CD8-positive, alpha-beta memory T cell (primary cell): ENCODE data around the gene PPP2R5D. TPM values are rescaled to one million over a fixed set of nuclear protein-coding genes. Genes with fewer than 3 reads are reported as not detected.
"Not testable (repeated sequence)": the region's sequence is repeated elsewhere in the genome, so short reads cannot be mapped to it uniquely, and the experiment has no call there.

Experiments used
- CTCF ChIA-PET: fragments of 350-600 bp; sonication (Branson Sonifier 250); formaldehyde crosslinking; loops from one replicate; lab custom pipeline; 2021; ENCODE audit warnings: antibody characterized with exemption; lab: Charles Lee
- POLR2A ChIA-PET: fragments of 350-600 bp; sonication (Branson Sonifier 250); formaldehyde crosslinking; loops from one replicate; lab custom pipeline; 2021; ENCODE audit warnings: antibody characterized with exemption; lab: Charles Lee
- DNase-seq, 5 donors: peaks; one replicate each; pipeline versions ENCODE4 v3.0.0 to v3.0.0-alpha.2; 2020 to 2022; ENCODE audit warnings: mixed read lengths in 1 of 5
- H3K27ac ChIP-seq: one replicate; pipeline ENCODE4 v1.7.0; 2013; ENCODE audit warnings: low read depth, mild to moderate bottlenecking, low read length, moderate library complexity
- H3K27me3 ChIP-seq: 2 replicates; pipeline ENCODE4 v1.7.0; 2013; ENCODE audit warnings: low read length, mild to moderate bottlenecking; ENCODE audit not compliant: insufficient read depth, poor library complexity, severe bottlenecking
- H3K36me3 ChIP-seq: 2 replicates; pipeline ENCODE4 v1.7.0; 2013; ENCODE audit warnings: mild to moderate bottlenecking, low read length, moderate library complexity; ENCODE audit not compliant: insufficient read depth
- H3K4me1 ChIP-seq: 2 replicates; pipeline ENCODE4 v1.7.0; 2013; ENCODE audit warnings: mild to moderate bottlenecking, low read length, moderate library complexity; ENCODE audit not compliant: insufficient read depth
- H3K4me3 ChIP-seq: 2 replicates; pipeline ENCODE4 v1.7.0; 2013; ENCODE audit warnings: mild to moderate bottlenecking, low read length
- H3K9me3 ChIP-seq: 2 replicates; pipeline ENCODE4 v1.7.0; 2013; ENCODE audit warnings: mild to moderate bottlenecking, low read length
- H3K27ac Mint-ChIP-seq, 8 donors: one replicate each; pipeline ENCODE4 v1.8.0; 2020 to 2021; ENCODE audit warnings: mixed read lengths in 8 of 8, mild to moderate bottlenecking in 6 of 8, inconsistent platforms in 3 of 8, moderate library complexity in 3 of 8
- H3K27me3 Mint-ChIP-seq, 2 donors: one replicate each; pipeline ENCODE4 v1.8.0; 2020 to 2021; ENCODE audit warnings: mixed read lengths in 2 of 2, mild to moderate bottlenecking in 1 of 2, moderate library complexity in 1 of 2
- H3K36me3 Mint-ChIP-seq, 3 donors: one replicate each; pipeline ENCODE4 v1.8.0; 2020 to 2021; ENCODE audit warnings: mixed read lengths in 3 of 3, inconsistent platforms in 1 of 3, mild to moderate bottlenecking in 1 of 3
- H3K4me1 Mint-ChIP-seq, 3 donors: one replicate each; pipeline ENCODE4 v1.8.0; 2020 to 2021; ENCODE audit warnings: mixed read lengths in 3 of 3, inconsistent platforms in 1 of 3, mild to moderate bottlenecking in 1 of 3
- H3K4me3 Mint-ChIP-seq, 7 donors: one replicate each; pipeline ENCODE4 v1.8.0; 2020 to 2021; ENCODE audit warnings: mixed read lengths in 7 of 7, mild to moderate bottlenecking in 6 of 7, moderate library complexity in 4 of 7, inconsistent platforms in 2 of 7
- H3K9me3 Mint-ChIP-seq, 5 donors: one replicate each; pipeline ENCODE4 v1.8.0; 2020 to 2022; ENCODE audit warnings: mixed read lengths in 5 of 5, mild to moderate bottlenecking in 3 of 5, moderate library complexity in 2 of 5, inconsistent platforms in 1 of 5
- polyA plus RNA-seq: library from polyadenylated mRNA; unstranded; fragments of 300-500 nt; fragmentation: Illumina TruSeq; gene quantifications from one replicate; pipeline ENCODE4 v1.2.3, GENCODE V29; 2021
- total RNA-seq, 2 experiments: library from RNA; stranded (reverse); gene quantifications; one replicate each; pipeline ENCODE4 v1.2.3, GENCODE V29; 2021

The PPP2R5D gene
- total and polyA plus RNA-seq, 3 experiments from 2014 or later: 32.5 to 52.4 (median 52.2) TPM

DNA sequence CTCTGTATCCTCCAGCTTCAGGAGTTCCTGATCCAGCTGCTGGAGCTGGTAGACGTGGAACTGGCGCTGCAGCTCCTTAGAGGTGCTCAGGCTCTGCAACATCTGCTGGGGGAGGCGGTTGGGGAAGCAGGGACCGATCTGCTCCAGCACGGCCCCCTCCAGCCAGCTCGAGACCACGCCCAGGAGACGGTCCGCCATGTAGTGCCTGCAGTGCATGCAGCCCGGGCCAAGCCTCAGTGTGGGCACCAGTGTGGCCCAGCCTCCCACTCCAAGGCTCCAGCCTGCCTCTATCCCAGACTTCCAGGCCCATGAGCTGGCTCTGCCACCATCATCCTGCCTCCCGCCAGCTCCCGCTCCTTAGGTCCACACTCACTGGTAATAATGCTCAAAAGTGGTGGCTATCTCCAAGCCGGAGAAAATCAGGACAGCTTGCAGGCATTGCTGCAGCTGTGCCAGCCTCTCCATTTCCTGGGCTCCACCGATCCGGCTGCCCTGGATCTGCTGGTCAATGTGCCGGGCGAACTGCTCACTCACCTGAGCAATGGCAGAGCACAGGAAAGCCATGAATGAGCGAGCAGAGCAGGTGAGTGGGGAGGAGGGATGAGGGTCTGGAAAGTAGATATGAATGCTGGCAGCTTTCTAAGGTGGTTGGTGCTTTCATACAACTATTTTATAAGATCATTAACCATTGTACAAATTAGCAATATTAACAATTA is 56.3 kb downstream of the PPP2R5D start:
- Histone ChIP-seq H3K4me3 (no peak overlapping the region), H3K27ac (no peak overlapping the region), H3K4me1 (no peaks in the 10 kb centered on the region), H3K36me3 (no peaks in the 10 kb centered on the region), H3K27me3 (no peaks in the 10 kb centered on the region), H3K9me3 (no peaks in the 10 kb centered on the region)
- Mint-ChIP-seq H3K36me3 (peaks cover 0 to 79% (median 7%) of the 10 kb centered on the region in 3 donors), H3K27ac (peak overlapping the region in 2 of 8 donors; percentile 14 to 28), H3K4me1 (no peaks in the 10 kb centered on the region), H3K9me3 (no peaks in the 10 kb centered on the region), H3K27me3 (no peaks in the 10 kb centered on the region), H3K4me3 (no peak overlapping the region)
- ChIA-PET POLR2A (interaction anchor here (1.0 kb wide), 1 partner anchor 112 kb away, joined by 3 read pairs; no protein-coding TSS in a partner anchor), CTCF (interaction anchor here (1.1 kb wide), 1 partner anchor 103 kb away, joined by 3 read pairs; no protein-coding TSS in a partner anchor)
- DNase-seq: no peak

DNA sequence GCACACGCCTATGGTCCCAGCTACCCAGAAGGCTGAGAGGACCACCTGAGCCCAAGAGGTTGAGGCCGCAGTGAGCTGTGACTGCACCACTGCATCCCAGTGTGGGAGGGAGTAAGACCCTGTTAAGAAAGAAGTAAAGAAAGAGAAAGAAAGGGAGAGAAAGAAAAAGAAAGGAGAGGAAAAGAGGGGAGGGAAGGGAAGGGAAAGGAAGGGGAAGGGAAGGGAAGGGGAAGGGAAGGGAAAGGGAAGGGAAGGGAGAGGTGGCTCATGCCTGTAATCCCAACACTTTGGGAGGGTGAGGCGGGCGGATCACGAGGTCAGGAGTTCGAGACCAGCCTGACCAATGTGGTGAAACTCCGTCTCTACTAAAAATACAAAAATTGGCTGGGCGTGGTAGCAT is 57.1 kb downstream of the PPP2R5D start:
- H3K9me3 ChIP-seq, H3K4me3 Mint-ChIP-seq, H3K27ac ChIP-seq, H3K27me3 ChIP-seq, H3K9me3 Mint-ChIP-seq, H3K4me3 ChIP-seq, POLR2A ChIA-PET, H3K4me1 ChIP-seq, DNase-seq, H3K4me1 Mint-ChIP-seq, H3K27me3 Mint-ChIP-seq, H3K36me3 ChIP-seq: not testable (repeated sequence)
- CTCF ChIA-PET: interaction anchor here (0.6 kb wide), 1 partner anchor 551 kb away, joined by 3 read pairs; no protein-coding TSS in a partner anchor
- peaks cover 0 to 81% (median 4%) of the 10 kb centered on the region in 3 donors for H3K36me3 Mint-ChIP-seq
- H3K27ac Mint-ChIP-seq: peak overlapping the region in 1 of 8 donors; percentile 68

DNA sequence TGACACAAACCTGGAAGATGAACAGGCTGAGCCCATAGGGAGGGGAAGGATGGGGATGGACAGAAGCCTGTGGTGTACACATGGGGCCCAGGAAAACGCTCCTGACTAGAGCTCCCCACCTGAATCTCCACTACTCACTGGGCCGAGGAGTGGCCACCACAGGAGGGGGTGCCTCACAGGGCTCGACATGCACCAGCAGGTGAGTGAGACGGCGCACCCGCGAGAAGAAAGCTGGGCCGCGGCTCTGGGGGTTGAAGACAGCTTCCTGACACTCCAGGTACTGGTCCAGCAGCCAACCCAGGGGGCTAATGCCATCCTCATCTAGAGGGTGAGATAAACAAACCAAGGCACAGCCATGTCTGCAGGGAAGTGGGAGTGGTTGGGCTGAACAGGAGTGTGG is 58.9 kb downstream of the PPP2R5D start:
- ChIA-PET POLR2A (no interaction called here), CTCF (no interaction called here)
- Histone ChIP-seq H3K27ac (no peak overlapping the region), H3K4me3 (no peak overlapping the region), H3K9me3 (no peaks in the 10 kb centered on the region), H3K36me3 (no peaks in the 10 kb centered on the region), H3K27me3 (no peaks in the 10 kb centered on the region), H3K4me1 (no peaks in the 10 kb centered on the region)
- Mint-ChIP-seq H3K36me3 (peaks cover 0 to 76% (median 4%) of the 10 kb centered on the region in 3 donors), H3K27ac (peak overlapping the region in 1 of 8 donors; percentile 48), H3K27me3 (no peaks in the 10 kb centered on the region), H3K4me3 (no peak overlapping the region), H3K9me3 (no peaks in the 10 kb centered on the region), H3K4me1 (no peaks in the 10 kb centered on the region)
- no peak for DNase-seq

DNA sequence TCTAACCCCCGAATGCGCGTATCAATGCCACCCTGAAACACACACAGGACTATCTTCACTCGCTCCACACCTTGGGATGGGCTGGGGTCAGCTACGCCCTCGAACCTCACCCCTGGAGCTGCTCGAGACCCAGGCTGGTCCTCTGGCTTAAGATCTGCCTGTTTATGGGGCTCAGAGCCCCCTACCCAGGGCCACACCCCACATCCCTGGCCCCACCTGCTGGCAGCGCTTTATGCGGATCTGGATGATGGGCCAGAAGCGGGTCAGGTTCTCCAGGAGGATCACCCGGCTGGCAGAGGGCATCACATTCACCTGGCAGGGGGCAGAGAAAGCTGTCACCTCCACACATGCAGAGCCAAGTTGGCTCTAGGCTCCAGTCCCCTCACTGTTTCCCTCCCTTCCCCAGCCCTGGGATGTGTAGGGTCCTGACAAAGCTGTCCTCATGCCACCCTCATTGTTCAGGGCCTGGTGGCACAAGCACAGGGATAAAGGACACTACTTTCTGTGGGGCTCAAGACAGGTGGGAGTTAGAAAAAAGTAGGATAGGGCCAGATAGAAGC is 61.1 kb downstream of the PPP2R5D start:
- Mint-ChIP-seq H3K27me3 (no peaks in the 10 kb centered on the region), H3K4me1 (peaks cover 0 to 4% (median 2%) of the 10 kb centered on the region in 3 donors), H3K36me3 (peaks cover 4 to 73% (median 6%) of the 10 kb centered on the region in 3 donors), H3K9me3 (no peaks in the 10 kb centered on the region), H3K27ac (peak overlapping the region in 3 of 8 donors; percentile 37 to 93 (median 47)), H3K4me3 (no peak overlapping the region)
- CTCF ChIA-PET: no interaction called here
- POLR2A ChIA-PET: interaction anchor here (0.6 kb wide), 1 partner anchor 345 kb away, joined by 5 read pairs; no protein-coding TSS in a partner anchor
- no peaks in the 10 kb centered on the region for H3K4me1 ChIP-seq
- peaks cover 11% of the 10 kb centered on the region for H3K36me3 ChIP-seq
- no peak for DNase-seq
- no peak overlapping the region for H3K27ac ChIP-seq
- H3K4me3 ChIP-seq: no peak overlapping the region
- no peaks in the 10 kb centered on the region for H3K9me3 ChIP-seq
- H3K27me3 ChIP-seq: no peaks in the 10 kb centered on the region

DNA sequence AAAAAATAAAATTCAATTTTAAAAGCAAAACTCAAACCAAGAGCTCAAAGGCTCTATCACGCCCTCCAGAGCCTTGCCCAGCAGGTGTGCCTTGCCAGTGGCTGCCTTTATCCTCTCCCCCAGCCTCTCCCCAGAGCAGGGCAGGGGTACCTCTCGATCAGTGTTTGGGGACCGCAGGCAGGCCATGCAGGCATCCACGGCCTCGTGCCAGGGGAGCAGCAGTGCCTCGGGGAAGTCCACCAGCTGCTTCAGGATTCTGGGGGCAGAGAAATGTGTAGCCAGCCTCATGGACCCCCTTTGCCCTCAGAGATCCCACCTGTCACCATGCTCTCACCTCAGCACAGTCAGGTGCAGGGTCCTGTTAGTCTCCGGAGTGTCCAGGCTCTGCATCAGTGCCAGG is 63.6 kb downstream of the PPP2R5D start:
- H3K27ac Mint-ChIP-seq: no peak overlapping the region
- no peaks in the 10 kb centered on the region for H3K9me3 Mint-ChIP-seq
- CTCF ChIA-PET: no interaction called here
- peaks cover 0 to 2% of the 10 kb centered on the region in 2 donors for H3K27me3 Mint-ChIP-seq
- DNase-seq: no peak
- Histone ChIP-seq H3K9me3 (no peaks in the 10 kb centered on the region), H3K27ac (no peak overlapping the region), H3K4me1 (peaks cover 7% of the 10 kb centered on the region), H3K4me3 (no peak overlapping the region), H3K36me3 (peaks cover 11% of the 10 kb centered on the region), H3K27me3 (no peaks in the 10 kb centered on the region)
- H3K4me3 Mint-ChIP-seq: peak overlapping the region in 1 of 7 donors; percentile 65
- POLR2A ChIA-PET: no interaction called here
- peaks cover 18 to 25% (median 24%) of the 10 kb centered on the region in 3 donors for H3K4me1 Mint-ChIP-seq
- H3K36me3 Mint-ChIP-seq: peaks cover 2 to 65% (median 6%) of the 10 kb centered on the region in 3 donors

DNA sequence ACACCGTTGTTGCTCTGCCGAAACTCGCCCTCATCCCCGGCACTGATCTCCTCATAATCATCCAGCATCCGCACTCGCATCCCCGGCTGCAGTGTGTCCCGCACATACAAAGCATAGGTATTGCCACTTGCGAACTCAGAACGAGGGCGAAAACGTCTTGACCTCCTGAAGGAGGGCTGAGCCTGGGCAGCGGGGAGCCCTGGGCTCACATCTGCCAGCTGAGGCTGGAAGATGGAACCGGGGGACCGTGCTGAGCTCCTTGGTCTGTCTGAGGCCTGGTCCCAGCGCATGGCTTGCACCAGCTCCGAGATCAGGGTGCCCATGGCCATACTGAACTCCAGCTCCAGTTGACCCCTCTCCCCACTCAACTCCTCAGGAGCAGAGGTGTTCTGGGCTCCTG is 66.6 kb downstream of the PPP2R5D start:
- peaks cover 18% of the 10 kb centered on the region for H3K4me1 ChIP-seq
- H3K4me3 Mint-ChIP-seq: peak overlapping the region in 1 of 7 donors; percentile 68
- peaks cover 28 to 42% (median 42%) of the 10 kb centered on the region in 3 donors for H3K4me1 Mint-ChIP-seq
- peaks cover 6 to 58% (median 6%) of the 10 kb centered on the region in 3 donors for H3K36me3 Mint-ChIP-seq
- no peak overlapping the region for H3K4me3 ChIP-seq
- DNase-seq: no peak
- peak overlapping the region in 4 of 8 donors; percentile 40 to 100 (median 63) for H3K27ac Mint-ChIP-seq
- no peaks in the 10 kb centered on the region for H3K9me3 Mint-ChIP-seq
- peaks cover 20% of the 10 kb centered on the region for H3K36me3 ChIP-seq
- no peaks in the 10 kb centered on the region for H3K27me3 ChIP-seq
- no peaks in the 10 kb centered on the region for H3K9me3 ChIP-seq
- ChIA-PET CTCF (interaction anchor here (0.7 to 1.0 kb wide), 2 partner anchors 13 to 16 kb away, joined by 3 read pairs; no protein-coding TSS in a partner anchor), POLR2A (no interaction called here)
- H3K27me3 Mint-ChIP-seq: peaks cover 0 to 2% of the 10 kb centered on the region in 2 donors
- H3K27ac ChIP-seq: no peak overlapping the region

DNA sequence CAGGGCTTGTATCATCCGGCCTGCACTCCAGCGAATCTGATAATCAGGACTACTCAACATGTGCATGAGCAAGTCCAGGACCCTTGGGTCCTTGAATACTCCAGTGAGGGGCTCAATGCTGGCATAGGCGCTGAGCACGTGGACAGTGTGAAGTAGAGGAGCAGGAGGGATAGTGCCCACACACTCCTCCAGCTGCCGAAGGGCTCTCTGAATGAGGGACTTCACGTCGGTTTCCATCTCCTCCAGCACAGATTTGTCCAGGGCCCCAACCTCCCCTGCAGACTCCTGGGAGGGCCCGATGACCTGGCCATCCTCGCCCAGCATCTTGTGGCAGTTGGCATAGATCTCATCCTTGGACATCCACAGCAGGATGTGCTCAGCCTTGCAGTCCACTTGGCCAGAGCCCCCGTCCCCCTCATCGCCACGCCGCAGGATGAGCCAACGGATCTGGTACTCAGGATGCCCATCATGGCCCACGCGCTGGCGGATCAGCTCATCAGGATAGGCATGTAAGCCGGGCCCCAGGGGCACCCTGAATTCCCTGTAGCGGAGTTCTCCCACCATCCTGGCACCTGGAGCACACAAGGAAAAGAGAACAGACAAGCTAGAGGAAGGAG is 68.0 kb downstream of the PPP2R5D start:
- ChIA-PET CTCF (no interaction called here), POLR2A (interaction anchor here (0.6 kb wide), 1 partner anchor 68 kb away, joined by 3 read pairs; the partner anchor contains the start of gene PPP2R5D)
- peak overlapping the region; percentile 55 for H3K4me3 ChIP-seq
- peaks cover 18% of the 10 kb centered on the region for H3K4me1 ChIP-seq
- peaks cover 24% of the 10 kb centered on the region for H3K36me3 ChIP-seq
- H3K27me3 ChIP-seq: no peaks in the 10 kb centered on the region
- peaks cover 0 to 2% of the 10 kb centered on the region in 2 donors for H3K27me3 Mint-ChIP-seq
- no peak for DNase-seq
- peak overlapping the region; percentile 89 to 97 (median 92) for H3K4me3 Mint-ChIP-seq
- H3K27ac Mint-ChIP-seq: peak overlapping the region; percentile 85 to 100 (median 95)
- H3K9me3 Mint-ChIP-seq: no peaks in the 10 kb centered on the region
- H3K27ac ChIP-seq: peak overlapping the region; percentile 88
- H3K36me3 Mint-ChIP-seq: peaks cover 6 to 53% (median 6%) of the 10 kb centered on the region in 3 donors
- H3K4me1 Mint-ChIP-seq: peaks cover 28 to 46% (median 43%) of the 10 kb centered on the region in 3 donors
- H3K9me3 ChIP-seq: no peaks in the 10 kb centered on the region
